ENCODE results near the gene CTCFL.
A peak's percentile ranks its signal among the peaks of the same experiment; 100 is the strongest.

Gene CTCFL

DNA sequence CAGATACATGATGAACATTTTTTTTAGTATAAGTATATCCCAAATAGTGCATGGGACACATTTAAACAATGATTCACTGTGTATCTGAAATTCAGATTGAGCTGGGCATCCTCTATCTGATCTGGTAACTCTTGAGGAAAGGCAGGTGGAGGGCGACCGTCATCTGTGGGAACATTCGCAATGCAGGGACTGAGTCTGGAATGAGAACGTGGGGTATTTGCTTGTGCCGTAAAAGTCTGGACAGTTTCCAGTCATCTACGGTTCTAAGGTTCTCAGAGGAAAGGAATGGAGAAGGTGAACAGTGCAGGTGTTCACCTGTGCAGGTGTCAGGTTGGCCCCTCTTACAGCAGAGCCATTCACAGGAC, 22.6 kb downstream of the CTCFL start:
- no peaks in the 10 kb centered on the region for H3K36me3 ChIP-seq (ENCODE audit: insufficient read depth, insufficient read length, low read length)
- peak overlapping the region; percentile 34 for H3K9ac ChIP-seq (ENCODE audit: insufficient read length, low read depth)
- H3K4me1 ChIP-seq (ENCODE audit: insufficient read depth, insufficient read length) = peaks cover 11% of the 10 kb centered on the region
- H3K4me3 ChIP-seq (ENCODE audit: insufficient read length, low read depth) = no peak overlapping the region
- TF ChIP-seq ZNF274 (IDR thresholded peaks at IDR 0.05; ENCODE audit: low read depth, low read length) (no peak), SUZ12 (IDR thresholded peaks at IDR 0.05; ENCODE audit: extremely low read depth, insufficient read depth, insufficient read length) (no peak), YY1 (IDR thresholded peaks at IDR 0.05; ENCODE audit: insufficient read depth, insufficient read length) (no peak)
- DNase-seq (ENCODE audit: low read depth, low spot score) = no peak
- H3K27me3 ChIP-seq (ENCODE audit: insufficient read depth, insufficient read length) = peaks cover under 1% of the 10 kb centered on the region
- H3K9me3 ChIP-seq (ENCODE audit: insufficient read depth, low read length) = peaks cover 2% of the 10 kb centered on the region; the same call in 1 of the 2 replicates

DNA sequence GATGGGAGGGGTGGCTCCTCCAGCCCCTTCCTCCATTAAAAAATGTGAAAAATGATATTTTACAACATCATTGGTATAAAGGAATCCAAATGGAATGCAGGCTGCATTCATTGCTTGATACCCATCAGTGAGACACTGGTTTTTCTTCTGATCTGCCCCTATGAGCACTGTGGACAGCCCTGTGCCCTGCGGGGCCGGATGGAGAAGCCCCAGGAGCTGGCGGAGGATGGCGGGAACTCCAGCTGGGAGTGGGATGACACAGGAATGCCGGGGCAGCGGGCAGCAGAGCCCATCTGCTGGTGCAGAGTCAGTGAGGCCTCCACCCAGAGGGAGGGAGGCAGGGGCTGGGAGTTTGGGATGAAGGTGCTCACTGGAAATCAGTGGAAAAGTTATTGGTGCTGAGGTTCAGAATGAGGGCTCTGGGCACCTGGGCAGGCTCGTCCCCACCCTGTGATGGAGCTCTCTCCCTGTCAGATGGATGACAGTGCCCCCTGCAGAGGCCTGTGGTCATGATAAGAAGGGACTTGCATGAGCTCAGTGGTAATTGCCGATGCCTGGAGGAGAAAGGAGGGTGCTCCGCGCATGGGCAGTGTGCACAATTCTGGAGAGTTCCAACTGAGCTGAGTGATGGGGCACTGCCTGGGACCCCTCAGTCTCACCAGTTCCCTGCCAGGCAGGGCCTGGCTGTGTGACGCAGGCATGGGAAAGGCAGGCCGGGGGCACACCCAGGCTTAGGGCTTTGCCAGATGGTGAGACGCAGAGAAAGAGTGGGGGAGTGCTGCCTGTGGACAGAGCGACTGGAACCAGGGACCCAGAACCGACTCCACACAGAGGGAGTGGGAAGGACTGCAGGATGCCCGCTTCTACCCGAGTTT, 23.2 kb downstream of the CTCFL start:
- Histone ChIP-seq H3K4me3 (ENCODE audit: insufficient read length, low read depth) (no peak overlapping the region), H3K4me1 (ENCODE audit: insufficient read depth, insufficient read length) (peaks cover 11% of the 10 kb centered on the region), H3K36me3 (ENCODE audit: insufficient read depth, insufficient read length, low read length) (no peaks in the 10 kb centered on the region), H3K9ac (ENCODE audit: insufficient read length, low read depth) (peak overlapping the region; percentile 34), H3K9me3 (ENCODE audit: insufficient read depth, low read length) (no peaks in the 10 kb centered on the region), H3K27me3 (ENCODE audit: insufficient read depth, insufficient read length) (peaks cover 4% of the 10 kb centered on the region)
- DNase-seq (ENCODE audit: low read depth, low spot score) = no peak
- TF ChIP-seq ZNF274 (IDR thresholded peaks at IDR 0.05; ENCODE audit: low read depth, low read length) = no peak
- no peak for TF ChIP-seq YY1 (IDR thresholded peaks at IDR 0.05; ENCODE audit: insufficient read depth, insufficient read length)
- TF ChIP-seq SUZ12 (IDR thresholded peaks at IDR 0.05; ENCODE audit: extremely low read depth, insufficient read depth, insufficient read length) = no peak

DNA sequence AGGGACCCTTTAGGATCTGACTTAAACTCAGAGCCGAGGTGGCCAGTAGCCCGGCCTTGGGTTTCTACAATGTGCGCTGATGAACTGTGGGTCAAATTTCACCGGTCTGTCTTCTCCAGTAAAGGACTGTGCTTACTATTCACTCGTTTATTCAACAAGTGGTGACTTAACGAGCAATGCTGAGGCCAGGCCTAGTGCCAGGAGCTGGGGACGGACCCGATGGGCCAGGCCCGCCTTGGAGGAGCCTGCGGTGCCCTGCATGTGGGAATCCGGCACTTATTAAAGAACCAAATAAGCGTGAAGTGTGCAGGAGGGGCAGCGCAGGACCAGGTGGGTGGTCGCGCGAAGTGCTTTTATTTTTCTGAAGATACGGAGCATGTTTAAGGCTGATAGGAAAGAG, 24.0 kb downstream of the CTCFL start:
- peaks cover 11% of the 10 kb centered on the region for H3K4me1 ChIP-seq (ENCODE audit: insufficient read depth, insufficient read length)
- DNase-seq (ENCODE audit: low read depth, low spot score) = no peak
- H3K9me3 ChIP-seq (ENCODE audit: insufficient read depth, low read length) = no peaks in the 10 kb centered on the region
- no peak overlapping the region for H3K9ac ChIP-seq (ENCODE audit: insufficient read length, low read depth)
- peaks cover 4% of the 10 kb centered on the region for H3K27me3 ChIP-seq (ENCODE audit: insufficient read depth, insufficient read length)
- TF ChIP-seq SUZ12 (IDR thresholded peaks at IDR 0.05; ENCODE audit: extremely low read depth, insufficient read depth, insufficient read length) = no peak
- TF ChIP-seq ZNF274 (IDR thresholded peaks at IDR 0.05; ENCODE audit: low read depth, low read length) = no peak
- no peak for TF ChIP-seq YY1 (IDR thresholded peaks at IDR 0.05; ENCODE audit: insufficient read depth, insufficient read length)
- no peaks in the 10 kb centered on the region for H3K36me3 ChIP-seq (ENCODE audit: insufficient read depth, insufficient read length, low read length)
- no peak overlapping the region for H3K4me3 ChIP-seq (ENCODE audit: insufficient read length, low read depth)

DNA sequence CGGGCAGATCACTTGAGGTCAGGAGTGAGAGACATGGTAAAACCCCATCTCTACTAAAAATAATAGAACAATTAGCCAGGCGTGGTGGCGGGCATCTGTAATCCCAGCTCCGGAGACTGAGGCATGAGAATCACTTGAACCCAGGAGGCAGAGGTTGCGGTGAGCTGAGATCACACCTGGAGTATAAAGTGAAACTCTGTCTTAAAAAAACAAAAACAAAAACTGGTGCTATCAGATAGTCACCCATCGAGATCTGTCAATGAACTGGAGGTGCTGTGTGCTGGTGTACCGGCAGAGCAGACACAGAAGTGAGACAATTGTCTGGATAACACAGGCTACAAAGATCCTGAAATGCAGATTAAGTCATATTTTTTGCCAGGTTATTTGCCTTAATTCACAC, 24.7 kb downstream of the CTCFL start:
- TF ChIP-seq YY1 (IDR thresholded peaks at IDR 0.05; ENCODE audit: insufficient read depth, insufficient read length) = no peak
- TF ChIP-seq ZNF274 (IDR thresholded peaks at IDR 0.05; ENCODE audit: low read depth, low read length) = no peak
- TF ChIP-seq SUZ12 (IDR thresholded peaks at IDR 0.05; ENCODE audit: extremely low read depth, insufficient read depth, insufficient read length) = no peak
- DNase-seq (ENCODE audit: low read depth, low spot score) = no peak
- Histone ChIP-seq H3K27me3 (ENCODE audit: insufficient read depth, insufficient read length) (peaks cover 4% of the 10 kb centered on the region), H3K36me3 (ENCODE audit: insufficient read depth, insufficient read length, low read length) (no peaks in the 10 kb centered on the region), H3K4me3 (ENCODE audit: insufficient read length, low read depth) (no peak overlapping the region), H3K9ac (ENCODE audit: insufficient read length, low read depth) (no peak overlapping the region), H3K9me3 (ENCODE audit: insufficient read depth, low read length) (no peaks in the 10 kb centered on the region), H3K4me1 (ENCODE audit: insufficient read depth, insufficient read length) (peaks cover 11% of the 10 kb centered on the region)

DNA sequence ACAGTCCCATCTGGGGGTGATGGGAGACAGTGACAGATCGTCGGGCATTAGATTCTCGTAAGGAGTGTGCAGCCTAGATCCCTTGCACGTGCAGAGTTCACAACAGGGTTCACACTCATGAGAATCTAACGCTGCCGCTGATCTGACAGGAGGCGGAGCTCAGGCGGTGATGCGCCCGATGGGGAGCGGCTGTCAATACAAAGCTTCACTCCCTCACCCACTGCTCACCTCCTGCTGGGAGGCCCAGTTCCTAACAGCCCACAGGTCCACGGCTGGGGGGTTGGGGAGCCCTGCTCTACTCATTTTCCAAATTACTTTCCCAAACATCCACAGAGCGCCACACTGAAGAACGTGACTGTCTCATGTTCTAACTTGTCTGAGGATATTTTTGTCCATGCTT, 25.3 kb downstream of the CTCFL start:
- no peak for DNase-seq (ENCODE audit: low read depth, low spot score)
- H3K9ac ChIP-seq (ENCODE audit: insufficient read length, low read depth) = no peak overlapping the region
- peaks cover 11% of the 10 kb centered on the region for H3K4me1 ChIP-seq (ENCODE audit: insufficient read depth, insufficient read length)
- peaks cover 4% of the 10 kb centered on the region for H3K27me3 ChIP-seq (ENCODE audit: insufficient read depth, insufficient read length)
- TF ChIP-seq SUZ12 (IDR thresholded peaks at IDR 0.05; ENCODE audit: extremely low read depth, insufficient read depth, insufficient read length) (no peak), YY1 (IDR thresholded peaks at IDR 0.05; ENCODE audit: insufficient read depth, insufficient read length) (no peak), ZNF274 (IDR thresholded peaks at IDR 0.05; ENCODE audit: low read depth, low read length) (no peak)
- H3K9me3 ChIP-seq (ENCODE audit: insufficient read depth, low read length) = no peaks in the 10 kb centered on the region
- H3K4me3 ChIP-seq (ENCODE audit: insufficient read length, low read depth) = no peak overlapping the region
- no peaks in the 10 kb centered on the region for H3K36me3 ChIP-seq (ENCODE audit: insufficient read depth, insufficient read length, low read length)

DNA sequence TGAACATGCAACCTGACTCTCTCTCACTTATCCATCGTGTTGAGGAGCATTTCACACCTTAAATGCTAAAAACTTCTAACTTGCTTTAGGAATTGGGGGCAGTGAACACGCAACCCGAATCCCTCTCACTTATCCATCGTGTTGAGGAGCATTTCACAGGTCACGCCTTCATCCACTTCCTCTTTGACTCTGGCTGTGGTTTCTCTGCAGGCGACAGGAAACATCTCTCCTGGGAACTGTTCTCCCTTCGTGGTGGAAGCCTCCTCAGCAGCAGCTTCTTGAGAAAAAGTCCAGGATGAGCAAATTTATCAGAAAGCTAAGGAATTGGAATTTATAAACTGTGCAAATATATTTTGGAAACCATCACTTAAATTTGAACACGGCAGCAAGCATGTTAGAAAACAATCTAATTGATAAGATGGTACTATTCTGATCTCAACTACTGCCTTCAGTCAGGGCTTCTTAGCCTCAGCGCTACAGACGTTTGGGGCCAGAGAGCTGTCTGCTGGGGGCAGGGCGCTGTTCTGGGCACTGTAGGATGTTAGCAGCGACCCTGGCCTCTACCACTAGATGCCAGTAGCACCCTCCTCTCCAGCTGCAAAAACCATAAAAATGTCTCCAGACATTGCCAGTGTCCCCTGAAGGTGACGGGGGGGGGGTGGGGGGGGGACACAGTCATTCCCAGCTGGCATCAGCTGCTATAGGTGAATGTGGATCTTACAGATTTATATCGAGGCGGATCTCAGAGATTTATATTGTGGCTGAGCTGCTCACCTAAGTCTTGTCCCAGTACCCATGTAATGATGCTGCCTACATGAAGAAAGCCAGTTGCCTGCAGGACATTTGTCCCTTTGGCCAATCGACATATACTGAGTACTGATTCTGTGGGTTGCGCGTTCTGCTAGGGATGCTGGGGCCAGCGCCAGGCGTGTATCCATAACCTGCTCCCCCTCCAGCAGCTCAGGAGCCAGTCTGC, 26.2 kb downstream of the CTCFL start:
- H3K27me3 ChIP-seq (ENCODE audit: insufficient read depth, insufficient read length) = peaks cover 4% of the 10 kb centered on the region
- H3K36me3 ChIP-seq (ENCODE audit: insufficient read depth, insufficient read length, low read length) = no peaks in the 10 kb centered on the region
- H3K4me3 ChIP-seq (ENCODE audit: insufficient read length, low read depth) = no peak overlapping the region
- H3K9me3 ChIP-seq (ENCODE audit: insufficient read depth, low read length) = no peaks in the 10 kb centered on the region
- TF ChIP-seq SUZ12 (IDR thresholded peaks at IDR 0.05; ENCODE audit: extremely low read depth, insufficient read depth, insufficient read length) (no peak), YY1 (IDR thresholded peaks at IDR 0.05; ENCODE audit: insufficient read depth, insufficient read length) (no peak), ZNF274 (IDR thresholded peaks at IDR 0.05; ENCODE audit: low read depth, low read length) (no peak)
- H3K9ac ChIP-seq (ENCODE audit: insufficient read length, low read depth) = no peak overlapping the region
- DNase-seq (ENCODE audit: low read depth, low spot score) = peak; percentile 44
- H3K4me1 ChIP-seq (ENCODE audit: insufficient read depth, insufficient read length) = peaks cover 13% of the 10 kb centered on the region

DNA sequence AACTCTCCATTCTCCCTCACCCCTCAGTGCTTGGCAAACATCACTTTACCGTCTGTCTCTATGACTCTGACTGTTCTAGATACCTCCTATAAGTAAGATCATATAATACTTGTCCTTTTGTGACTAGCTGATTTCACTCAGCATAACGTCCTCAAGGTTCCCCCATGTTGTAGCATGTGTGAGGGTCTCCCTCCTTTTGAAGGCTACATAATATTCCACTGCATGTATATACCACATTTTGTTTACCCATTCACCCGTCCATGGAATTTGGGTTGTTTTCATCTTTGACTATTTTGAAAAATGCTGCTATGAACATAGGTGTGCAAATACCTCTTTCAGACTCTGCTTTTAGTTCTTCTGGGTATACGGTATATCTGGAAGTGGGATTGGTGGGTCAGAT, 28.3 kb downstream of the CTCFL start:
- Histone ChIP-seq H3K4me3 (ENCODE audit: insufficient read length, low read depth) (no peak overlapping the region), H3K9ac (ENCODE audit: insufficient read length, low read depth) (no peak overlapping the region), H3K36me3 (ENCODE audit: insufficient read depth, insufficient read length, low read length) (no peaks in the 10 kb centered on the region), H3K27me3 (ENCODE audit: insufficient read depth, insufficient read length) (peaks cover 4% of the 10 kb centered on the region), H3K4me1 (ENCODE audit: insufficient read depth, insufficient read length) (peaks cover 12% of the 10 kb centered on the region), H3K9me3 (ENCODE audit: insufficient read depth, low read length) (no peaks in the 10 kb centered on the region)
- TF ChIP-seq YY1 (IDR thresholded peaks at IDR 0.05; ENCODE audit: insufficient read depth, insufficient read length) = no peak
- no peak for TF ChIP-seq SUZ12 (IDR thresholded peaks at IDR 0.05; ENCODE audit: extremely low read depth, insufficient read depth, insufficient read length)
- no peak for TF ChIP-seq ZNF274 (IDR thresholded peaks at IDR 0.05; ENCODE audit: low read depth, low read length)
- no peak for DNase-seq (ENCODE audit: low read depth, low spot score)

All from NT2/D1 (cell line).